Mesothelial cell of epicardium (in vitro differentiated cells): Measurements from ENCODE around the gene KCNH1. TPM values are rescaled to one million over a fixed set of nuclear protein-coding genes. Genes with fewer than 3 reads are reported as not detected.

Experiments
- DNase-seq, 2 experiments: peaks; one replicate each; pipeline ENCODE4 v3.0.0; 2021; ENCODE audit warnings: low spot score in 2 of 2; ENCODE audit not compliant: unreplicated experiment in 2 of 2
- H3K27ac Mint-ChIP-seq: 2 replicates; pipeline ENCODE4 v1.8.0; 2021; ENCODE audit warnings: mixed read lengths
- H3K27me3 Mint-ChIP-seq: 2 replicates; pipeline ENCODE4 v1.8.0; 2021; ENCODE audit warnings: low read depth, mixed read lengths
- H3K36me3 Mint-ChIP-seq: 2 replicates; pipeline ENCODE4 v1.8.0; 2021; ENCODE audit warnings: mixed read lengths
- H3K4me1 Mint-ChIP-seq: 2 replicates; pipeline ENCODE4 v1.8.0; 2021; ENCODE audit warnings: mixed read lengths
- H3K4me3 Mint-ChIP-seq: 2 replicates; pipeline ENCODE4 v1.8.0; 2021; ENCODE audit warnings: mild to moderate bottlenecking, moderate library complexity, mixed read lengths
- H3K9me3 Mint-ChIP-seq: 2 replicates; pipeline ENCODE4 v1.8.0; 2021; ENCODE audit warnings: mixed read lengths
- CTCF ChIP-seq: fragments of 200-600 bp; sonication (generic); IDR thresholded peaks from one replicate; pipeline ENCODE4 v1.5.0; 2021; ENCODE audit warnings: antibody characterized with exemption; ENCODE audit not compliant: unreplicated experiment
- total RNA-seq: library from RNA; stranded (reverse); gene quantifications from 3 replicates; pipeline ENCODE4 v1.2.1, GENCODE V29; 2021

The KCNH1 gene
- total RNA-seq, 1 donor from 2014 or later, result 0.34 TPM

- H3K27ac Mint-ChIP-seq, result no peak overlapping the region
- no peaks in the 10 kb centered on the region for H3K4me1 Mint-ChIP-seq
- no peak for DNase-seq
- no peak for TF ChIP-seq CTCF
- peaks cover 12% of the 10 kb centered on the region for H3K9me3 Mint-ChIP-seq
- H3K27me3 Mint-ChIP-seq, result no peaks in the 10 kb centered on the region
- no peak overlapping the region for H3K4me3 Mint-ChIP-seq
- peaks cover 7% of the 10 kb centered on the region for H3K36me3 Mint-ChIP-seq
Observed at GRCh38 chr1:210706246-210706645, 427.7 kb downstream of the KCNH1 start.

DNA sequence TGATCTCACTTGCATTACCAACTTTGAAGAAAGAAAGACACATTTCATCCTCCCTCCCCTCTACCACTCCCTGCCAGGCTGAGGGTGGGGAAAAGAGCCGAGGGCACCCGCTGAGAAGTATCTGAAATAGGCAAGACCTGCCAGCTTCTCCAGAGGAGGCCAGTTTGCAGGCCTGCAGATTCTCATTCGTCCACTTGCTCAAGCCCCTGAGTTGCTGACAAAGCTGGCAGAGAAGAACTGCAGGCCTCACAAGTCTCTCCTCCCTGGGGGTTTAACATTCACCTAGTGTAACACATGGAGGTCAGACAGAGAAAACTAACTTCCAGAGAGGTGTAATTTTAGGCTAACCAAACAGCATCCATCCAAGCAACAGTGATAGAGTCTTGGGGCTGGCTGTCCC lies 428.9 kb downstream of the KCNH1 start:
- no peak for TF ChIP-seq CTCF
- no peak for DNase-seq
- Mint-ChIP-seq H3K27me3 (no peaks in the 10 kb centered on the region), H3K4me1 (no peaks in the 10 kb centered on the region), H3K36me3 (peaks cover 7% of the 10 kb centered on the region), H3K27ac (no peak overlapping the region), H3K9me3 (peaks cover 12% of the 10 kb centered on the region), H3K4me3 (no peak overlapping the region)

DNA sequence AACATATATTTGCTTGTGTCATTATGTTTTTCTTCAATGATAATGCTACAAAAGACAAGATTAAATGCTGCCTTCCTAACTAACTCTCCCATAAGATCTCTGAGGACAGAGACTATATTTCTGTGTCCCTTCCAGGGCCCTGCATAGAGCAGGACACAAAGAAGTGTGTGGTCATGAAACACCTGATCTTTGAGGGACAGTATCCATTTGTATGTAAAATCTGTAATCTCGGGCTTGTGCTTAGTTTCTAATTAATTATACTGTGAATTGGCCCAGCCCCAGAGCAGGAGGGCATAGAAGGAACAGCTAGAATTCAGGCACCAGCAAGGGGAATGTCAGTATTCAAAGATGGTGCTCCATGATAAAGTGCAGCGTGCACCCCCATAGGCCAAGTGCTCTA lies 430.4 kb downstream of the KCNH1 start:
- H3K4me1 Mint-ChIP-seq, result no peaks in the 10 kb centered on the region
- no peak overlapping the region for H3K27ac Mint-ChIP-seq
- peaks cover 7% of the 10 kb centered on the region for H3K36me3 Mint-ChIP-seq
- peaks cover 12% of the 10 kb centered on the region for H3K9me3 Mint-ChIP-seq
- H3K4me3 Mint-ChIP-seq, result no peak overlapping the region
- no peak for DNase-seq
- no peak for TF ChIP-seq CTCF
- no peaks in the 10 kb centered on the region for H3K27me3 Mint-ChIP-seq

DNA sequence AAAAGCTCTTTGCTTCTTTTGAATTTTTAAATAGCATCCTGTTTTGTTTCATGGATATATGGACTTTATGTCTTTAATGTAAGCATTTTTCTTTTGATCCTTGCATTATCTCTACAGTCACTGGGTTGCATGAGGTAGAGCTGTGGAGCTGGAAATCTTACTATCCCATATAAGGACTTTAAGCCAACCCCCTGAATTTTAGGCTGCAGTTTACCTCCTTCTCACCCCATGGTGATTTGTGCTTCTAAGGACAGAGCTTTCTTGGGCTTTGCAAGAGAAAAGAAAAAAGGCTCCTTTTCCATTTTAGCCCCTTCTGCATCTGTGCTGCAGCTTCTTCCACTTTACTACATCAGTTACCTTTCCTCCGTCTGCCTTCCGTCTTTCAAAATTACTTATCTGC lies 431.4 kb downstream of the KCNH1 start:
- H3K27ac Mint-ChIP-seq, result no peak overlapping the region
- H3K9me3 Mint-ChIP-seq, result peaks cover 12% of the 10 kb centered on the region
- H3K4me1 Mint-ChIP-seq, result no peaks in the 10 kb centered on the region
- no peak for TF ChIP-seq CTCF
- H3K36me3 Mint-ChIP-seq, result peaks cover 7% of the 10 kb centered on the region
- no peaks in the 10 kb centered on the region for H3K27me3 Mint-ChIP-seq
- no peak for DNase-seq
- H3K4me3 Mint-ChIP-seq, result no peak overlapping the region

DNA sequence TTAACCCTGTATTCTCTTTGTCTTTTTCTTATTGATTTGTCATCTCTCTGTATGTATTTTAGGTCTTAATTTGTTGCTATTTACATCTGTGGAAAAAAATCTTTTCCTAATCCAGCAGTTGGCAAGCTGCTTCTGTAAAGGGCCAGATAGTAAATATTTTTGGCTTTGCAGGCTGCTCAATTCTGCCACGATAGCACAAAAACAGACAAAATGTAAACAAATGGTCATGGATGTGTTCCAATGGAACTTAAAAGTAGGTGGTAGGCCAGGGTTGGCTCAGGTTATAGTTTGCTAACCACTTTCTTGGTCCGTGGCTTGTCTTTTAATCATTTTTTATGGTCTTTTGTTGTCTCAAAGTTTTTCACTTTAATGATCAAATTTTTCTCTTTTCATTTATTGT lies 433.4 kb downstream of the KCNH1 start:
- Mint-ChIP-seq H3K27ac (no peak overlapping the region), H3K4me3 (no peak overlapping the region), H3K36me3 (peaks cover 7% of the 10 kb centered on the region), H3K4me1 (no peaks in the 10 kb centered on the region), H3K27me3 (peaks cover 4% of the 10 kb centered on the region), H3K9me3 (peaks cover 12% of the 10 kb centered on the region)
- no peak for TF ChIP-seq CTCF
- DNase-seq, result no peak

DNA sequence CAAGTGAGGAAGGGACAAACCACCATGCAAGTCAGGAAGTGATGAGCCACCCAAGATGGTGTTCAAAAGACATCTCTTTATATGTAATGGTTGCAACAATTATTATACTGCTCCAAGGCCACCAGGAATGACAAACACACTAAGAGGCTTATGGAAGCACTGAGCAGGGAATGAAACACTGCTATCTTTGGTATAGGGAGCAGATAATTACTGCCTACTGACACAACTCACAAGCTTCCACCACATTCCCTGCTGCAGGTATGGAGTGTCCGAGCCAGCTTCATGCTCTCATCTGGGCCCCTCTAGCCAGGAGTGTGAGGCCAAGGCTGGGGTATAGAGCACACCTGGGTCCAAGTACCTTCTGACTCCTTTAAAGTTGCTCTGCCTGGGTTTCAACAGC lies 433.9 kb downstream of the KCNH1 start:
- DNase-seq, result no peak
- Mint-ChIP-seq H3K36me3 (peaks cover 7% of the 10 kb centered on the region), H3K4me3 (no peak overlapping the region), H3K9me3 (peaks cover 12% of the 10 kb centered on the region), H3K4me1 (no peaks in the 10 kb centered on the region), H3K27ac (no peak overlapping the region), H3K27me3 (peaks cover 7% of the 10 kb centered on the region)
- no peak for TF ChIP-seq CTCF
